DOHH2 (cell line): ENCODE measurements around the gene ZNF284.

Source experiments
- H3F3A ChIP-seq: fragments of 200-600 bp; sonication (generic), shearing (Covaris generic); 2 replicates; pipeline ENCODE4 v1.6.0; 2016; ENCODE audit warnings: antibody characterized with exemption, mild to moderate bottlenecking; ENCODE audit not compliant: control insufficient read depth, insufficient read depth
- H3K27ac ChIP-seq: fragments of 200-600 bp; sonication (generic); 2 replicates; pipeline ENCODE4 v1.5.1; 2014; ENCODE audit warnings: low read depth, mild to moderate bottlenecking, low read length, moderate library complexity
- H3K27me3 ChIP-seq: fragments of 200-600 bp; sonication (generic); 2 replicates; pipeline ENCODE4 v1.6.1; 2014; ENCODE audit warnings: mild to moderate bottlenecking, low read length, mixed read lengths; ENCODE audit not compliant: control insufficient read depth
- H3K36me3 ChIP-seq: fragments of 200-600 bp; sonication (generic); 2 replicates; pipeline ENCODE4 v1.6.1; 2014; ENCODE audit warnings: mild to moderate bottlenecking, low read length, moderate library complexity, mixed read lengths; ENCODE audit not compliant: control insufficient read depth
- H3K4me1 ChIP-seq: fragments of 200-600 bp; sonication (generic); 2 replicates; pipeline ENCODE4 v1.6.1; 2014; ENCODE audit warnings: mild to moderate bottlenecking, low read length, mixed read lengths; ENCODE audit not compliant: control insufficient read depth
- H3K4me2 ChIP-seq: fragments of 200-600 bp; sonication (generic); 2 replicates; pipeline ENCODE4 v1.6.0; 2014; ENCODE audit warnings: mild to moderate bottlenecking, low read length, moderate library complexity
- H3K4me3 ChIP-seq: fragments of 200-600 bp; sonication (generic); 2 replicates; pipeline ENCODE4 v1.5.1; 2014; ENCODE audit warnings: mild to moderate bottlenecking, low read length, mixed read lengths
- H3K79me2 ChIP-seq: fragments of 200-600 bp; sonication (generic); 2 replicates; pipeline ENCODE4 v1.6.1; 2014; ENCODE audit warnings: mild to moderate bottlenecking, low read length, mixed read lengths; ENCODE audit not compliant: control insufficient read depth
- H3K9me2 ChIP-seq: fragments of 200-600 bp; sonication (generic); replicated peaks from 2 replicates; pipeline ENCODE4 v1.6.1; 2014; ENCODE audit warnings: mild to moderate bottlenecking, low read length, mixed read lengths; ENCODE audit not compliant: control insufficient read depth
- H3K9me3 ChIP-seq: fragments of 200-600 bp; sonication (generic); 2 replicates; pipeline ENCODE4 v1.6.1; 2014; ENCODE audit warnings: antibody characterized with exemption, low read length, mixed read lengths; ENCODE audit not compliant: control insufficient read depth, insufficient read depth
- H4K20me1 ChIP-seq: fragments of 200-600 bp; sonication (generic); 2 replicates; pipeline ENCODE4 v1.6.0; 2014; ENCODE audit warnings: low read depth, mild to moderate bottlenecking, antibody characterized with exemption, low read length, moderate library complexity; ENCODE audit not compliant: control insufficient read depth, insufficient read depth
- CTCF ChIP-seq: fragments of 200-600 bp; sonication (generic); IDR thresholded peaks from one replicate; pipeline ENCODE4 v1.5.1; 2014; ENCODE audit warnings: antibody characterized with exemption, mild to moderate bottlenecking, low read depth, low read length; ENCODE audit not compliant: poor library complexity, severe bottlenecking
- EZH2phosphoT487 ChIP-seq: fragments of 200-600 bp; sonication (generic); IDR thresholded peaks from 2 replicates; pipeline ENCODE4 v1.6.1; 2017; ENCODE audit warnings: borderline replicate concordance, mild to moderate bottlenecking, antibody characterized with exemption, low read length, moderate library complexity, mixed read lengths

Gene ZNF284

GRCh38 chr19:44071824-44072542 lies at the start of gene ZNF284:
Gene ZNF284 (plus strand): TSS chr19:44072159. CDS start chr19:44076390, 4,231 bp downstream.
- TF ChIP-seq EZH2phosphoT487, result no peak
- TF ChIP-seq CTCF, result no peak
- Histone ChIP-seq H3K27me3 (no peaks in the 10 kb centered on the region), H3F3A (no peaks in the 10 kb centered on the region), H3K9me2 (no peaks in the 10 kb centered on the region), H3K79me2 (no peaks in the 10 kb centered on the region), H3K4me2 (peak within 1 kb of the TSS; percentile 34), H4K20me1 (no peaks in the 10 kb centered on the region), H3K4me3 (peak within 1 kb of the TSS; percentile 37), H3K9me3 (peaks cover 16% of the 10 kb centered on the region; the same call in 1 of the 2 replicates), H3K36me3 (no peaks in the 10 kb centered on the region), H3K4me1 (no peaks in the 10 kb centered on the region), H3K27ac (no peak within 1 kb of the TSS)

GRCh38 chr19:44024900-44025216 lies 47.1 kb upstream of the ZNF284 start:
- Histone ChIP-seq H4K20me1 (no peaks in the 10 kb centered on the region), H3K27me3 (no peaks in the 10 kb centered on the region), H3F3A (no peaks in the 10 kb centered on the region), H3K79me2 (no peaks in the 10 kb centered on the region), H3K36me3 (no peaks in the 10 kb centered on the region), H3K4me1 (peaks cover 9% of the 10 kb centered on the region; the same call in 1 of the 2 replicates), H3K9me3 (peaks cover 15% of the 10 kb centered on the region), H3K4me2 (peak overlapping the region; percentile 66), H3K9me2 (no peaks in the 10 kb centered on the region), H3K4me3 (peak overlapping the region; percentile 68), H3K27ac (no peak overlapping the region)
- TF ChIP-seq CTCF (no peak), EZH2phosphoT487 (no peak)

- H3K27ac ChIP-seq, result no peak within 1 kb of the TSS
- peak within 1 kb of the TSS; percentile 68 for H3K4me3 ChIP-seq
These were observed 46.6 kb upstream of the ZNF284 start, which contains the start of gene ZNF222 for GRCh38 chr19:44025217-44025936. Gene ZNF222 (plus strand): TSS chr19:44025379. CDS start chr19:44025437, 58 bp downstream.

More at GRCh38 chr19:44025217-44025936, 46.6 kb upstream of the ZNF284 start, which contains the start of gene ZNF222:
- TF ChIP-seq CTCF (no peak), EZH2phosphoT487 (no peak)
- no peaks in the 10 kb centered on the region for H3K9me2 ChIP-seq
- H3K4me1 ChIP-seq, result peaks cover 9% of the 10 kb centered on the region; the same call in 1 of the 2 replicates
- peaks cover 15% of the 10 kb centered on the region for H3K9me3 ChIP-seq
- H3K4me2 ChIP-seq, result peak within 1 kb of the TSS; percentile 66
- no peaks in the 10 kb centered on the region for H3K36me3 ChIP-seq
- H3F3A ChIP-seq, result no peaks in the 10 kb centered on the region
- H3K79me2 ChIP-seq, result no peaks in the 10 kb centered on the region
- no peaks in the 10 kb centered on the region for H4K20me1 ChIP-seq
- no peaks in the 10 kb centered on the region for H3K27me3 ChIP-seq
